KBM-7 (cell line): ENCODE data around the gene PALD1.
A peak's percentile ranks its signal among the peaks of the same experiment; 100 is the strongest.
"Not testable (repeated sequence)": the region's sequence is repeated elsewhere in the genome, so short reads cannot be mapped to it uniquely, and the experiment has no call there.

Experiments used
- DNase-seq: peaks from one replicate; pipeline ENCODE4 v3.0.0-alpha.2; 2015
- in situ Hi-C: fragments of 300-500 bp; cut with MboI; formaldehyde crosslinking; loops from 2 replicates; pipeline ENCODE4 v1.14.3; 2020; ENCODE audit warnings: low sequenced_read_pairs, low pct_unique_long_range_greater_than_20kb, mixed read lengths

The PALD1 gene

DNA sequence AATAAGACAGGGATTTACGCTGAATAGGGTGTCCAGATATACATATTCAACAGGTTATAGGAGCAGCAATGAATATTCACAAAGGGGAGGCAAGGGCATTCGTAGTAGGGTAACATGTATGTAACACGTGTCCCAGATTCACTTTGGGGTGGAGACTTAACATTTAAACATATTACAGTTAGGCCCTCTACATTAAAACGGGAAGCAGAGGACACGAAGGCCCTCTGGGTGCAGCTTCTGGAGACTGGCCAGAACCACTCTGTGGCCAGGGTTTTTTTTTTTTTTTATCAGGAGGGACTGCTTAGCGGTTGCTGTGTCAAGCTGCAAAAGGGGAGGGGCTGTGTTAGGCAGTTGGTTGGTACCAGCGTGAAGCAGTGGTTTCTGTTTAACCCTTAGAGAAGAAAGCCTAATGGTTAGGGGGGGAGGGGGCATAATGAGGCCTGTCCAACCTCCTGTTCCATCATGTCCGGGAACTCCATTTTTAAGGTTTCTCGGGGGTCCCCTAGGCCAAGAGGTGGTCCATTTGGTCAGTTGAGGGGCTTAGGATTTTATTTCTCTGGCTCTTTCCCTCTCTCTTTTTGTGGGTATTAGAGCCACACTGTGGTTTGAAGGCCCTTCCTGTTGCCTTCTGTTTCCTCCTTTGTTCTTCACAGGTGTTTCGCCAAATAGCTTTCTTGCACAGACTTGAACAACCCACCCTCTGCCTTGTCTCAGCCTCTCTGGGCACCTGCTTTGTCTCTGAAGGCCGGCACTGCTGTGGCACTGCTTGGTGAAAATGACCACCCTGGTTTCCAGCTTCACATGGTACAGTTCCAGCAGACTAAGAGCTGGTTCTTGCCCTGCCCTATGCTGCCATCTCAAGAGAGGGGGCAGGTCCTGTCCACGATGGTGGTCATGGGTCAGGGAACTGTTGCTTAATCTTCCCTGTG lies 97.6 kb downstream of the PALD1 start:
- in situ Hi-C loops = no loop called here
- peak; percentile 94 for DNase-seq

DNA sequence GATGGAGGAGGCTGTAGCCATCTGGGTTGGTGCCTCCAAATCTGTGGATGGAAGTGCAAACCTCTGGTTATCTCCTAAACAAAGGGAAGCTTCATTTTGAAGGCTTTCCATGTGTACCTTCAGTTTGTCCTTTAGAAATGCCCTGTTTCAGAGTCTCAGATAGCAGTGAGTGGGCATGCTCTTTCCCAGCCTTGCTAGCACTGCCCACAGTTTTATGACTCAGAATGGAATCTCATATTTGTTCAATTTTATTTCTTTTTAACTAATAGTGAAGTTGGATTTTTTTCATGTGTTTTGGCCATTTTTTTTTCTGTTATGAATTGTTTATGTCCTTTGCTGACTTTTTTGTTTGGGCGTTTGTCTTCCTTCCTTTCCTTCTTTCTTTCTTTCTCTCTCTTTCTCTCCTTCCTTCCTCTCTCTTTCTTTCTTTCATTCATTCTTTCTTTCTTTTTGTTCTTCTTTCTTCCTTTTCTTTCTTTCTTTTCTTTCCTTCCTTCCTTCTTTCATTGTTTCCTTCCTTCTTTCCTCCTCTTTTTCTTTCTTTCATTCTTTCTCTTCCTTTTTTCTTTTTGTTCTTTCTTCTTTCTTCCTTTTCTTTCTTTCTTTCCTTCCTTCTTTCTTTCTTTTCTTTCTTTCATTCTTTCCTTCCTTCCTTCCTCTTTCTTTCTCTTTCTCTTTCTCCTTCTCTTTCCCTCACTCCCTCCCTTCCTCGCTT lies 98.4 kb downstream of the PALD1 start:
- no peak for DNase-seq
- in situ Hi-C loops = no loop called here

DNA sequence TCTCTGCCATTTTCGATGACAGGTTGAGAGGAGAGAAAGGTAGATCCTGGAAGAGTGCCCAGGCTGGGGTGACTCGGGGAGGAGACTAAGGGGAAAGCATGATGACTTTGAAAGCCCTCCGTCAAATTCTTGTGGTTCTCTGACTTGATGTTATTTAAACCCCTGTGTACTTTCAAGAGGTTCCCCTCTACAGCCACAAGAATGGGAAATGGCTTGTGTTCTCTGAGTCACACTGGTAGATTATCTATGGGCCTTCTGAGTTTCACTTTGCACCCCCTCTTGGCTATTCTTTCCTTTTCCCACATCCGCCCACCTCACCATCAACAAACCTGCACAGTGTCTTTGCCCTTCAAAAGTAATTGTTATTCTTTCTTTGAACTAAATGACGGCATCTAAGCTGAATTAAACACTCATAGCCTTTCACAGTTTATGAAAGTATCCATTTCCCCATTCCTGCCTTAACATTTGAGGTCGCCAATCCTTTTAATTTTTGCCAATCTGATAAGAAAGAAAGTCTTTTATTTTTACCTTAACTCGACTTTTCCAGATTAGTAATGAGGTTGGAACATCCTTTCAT lies 99.9 kb downstream of the PALD1 start:
- peak; percentile 73 for DNase-seq
- in situ Hi-C loops = no loop called here

DNA sequence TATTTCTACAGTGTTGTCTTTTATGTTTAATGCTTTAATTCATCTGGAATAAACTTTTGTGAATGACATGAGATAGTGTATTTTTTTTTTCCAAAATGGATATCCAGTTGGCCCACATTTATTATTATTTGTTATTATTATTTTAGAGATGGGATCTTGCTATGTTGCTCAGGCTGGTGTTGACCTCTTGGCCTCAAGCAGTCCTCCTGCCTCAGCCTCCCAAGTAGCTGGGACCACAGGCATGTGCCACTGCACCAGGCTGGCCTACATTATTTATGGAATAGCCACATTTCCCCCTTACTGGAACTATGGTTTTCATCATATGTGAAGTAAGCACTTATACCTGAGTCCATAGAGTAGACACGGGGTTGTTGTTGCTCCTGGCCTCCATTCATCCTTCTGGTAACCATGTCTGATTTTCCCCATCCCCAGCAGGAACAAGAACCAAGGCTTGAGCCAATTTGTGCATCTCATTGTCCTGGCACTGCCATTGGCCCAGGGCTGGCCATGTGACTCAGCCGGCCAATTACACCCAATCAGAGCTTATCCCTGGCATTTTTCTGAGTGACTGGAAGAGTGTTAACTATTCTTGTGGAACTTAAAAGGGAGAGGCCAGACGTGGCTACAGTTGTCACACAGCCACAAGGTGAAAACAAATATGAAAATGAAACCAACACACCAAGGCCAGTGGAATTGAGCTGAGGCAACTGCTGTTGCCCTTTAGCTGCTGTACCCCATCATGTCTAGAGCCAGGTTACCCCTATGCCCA lies 100.9 kb downstream of the PALD1 start:
- in situ Hi-C loops = no loop called here
- no peak for DNase-seq

DNA sequence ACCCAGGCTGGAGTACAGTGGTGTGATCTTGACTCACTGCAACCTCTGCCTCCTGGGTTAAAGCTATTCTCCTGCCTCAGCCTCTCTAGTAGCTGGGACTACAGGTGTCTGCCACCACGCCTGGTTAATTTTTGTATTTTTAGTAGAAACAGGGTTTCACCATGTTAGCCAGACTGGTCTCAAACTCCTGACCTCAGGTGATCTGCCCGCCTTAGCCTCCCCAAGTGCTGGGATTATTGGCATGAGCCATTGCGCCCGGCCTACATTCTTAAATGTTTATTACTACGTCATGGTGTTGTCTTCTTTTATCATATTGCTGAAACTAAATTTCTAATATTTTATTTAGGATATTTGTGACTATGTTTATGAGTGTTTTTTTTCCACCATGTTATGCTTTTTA lies 102.6 kb downstream of the PALD1 start:
- in situ Hi-C loops, DNase-seq: not testable (repeated sequence)

DNA sequence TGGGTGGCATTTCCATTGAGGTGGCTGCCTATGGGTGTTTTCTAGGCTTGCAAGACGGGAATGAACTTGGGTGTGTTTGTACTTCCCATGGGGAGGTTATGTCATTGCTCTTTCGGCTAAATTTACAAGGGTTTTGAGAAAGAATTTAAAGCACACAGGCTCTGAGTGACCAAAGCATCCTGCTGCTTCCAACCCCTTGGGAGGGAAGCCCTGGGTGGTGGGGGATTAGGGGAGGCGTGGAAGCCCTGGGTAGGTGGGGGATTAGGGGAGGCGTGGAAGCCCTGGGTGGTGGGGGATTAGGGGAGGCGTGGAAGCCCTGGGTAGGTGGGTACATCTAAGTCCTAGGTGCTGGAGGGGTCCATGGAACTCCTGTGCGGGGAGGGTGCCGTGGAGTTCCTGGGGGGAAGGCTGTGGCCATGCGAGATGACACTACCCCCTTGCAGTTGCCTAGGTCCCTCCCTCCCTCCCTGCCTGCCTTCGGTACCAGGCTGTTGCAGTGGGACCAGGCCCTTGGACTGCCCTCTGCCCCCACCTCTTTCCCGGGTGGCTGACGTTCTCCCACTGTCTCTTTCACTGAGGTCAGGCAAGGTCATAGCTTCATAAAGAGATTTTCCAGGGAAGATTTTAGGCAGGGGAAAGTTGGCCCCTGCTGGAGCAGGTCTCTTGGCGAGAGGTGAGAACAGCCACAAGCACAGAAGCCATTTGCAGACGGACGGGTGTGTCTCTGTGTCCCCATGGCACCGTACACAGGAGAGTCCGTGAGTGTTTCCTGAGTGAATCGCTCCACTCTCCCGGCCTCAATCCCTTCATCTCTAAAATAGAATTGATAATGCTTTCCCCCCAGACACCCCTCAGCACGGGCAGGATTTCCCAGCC lies 104.5 kb downstream of the PALD1 start:
- in situ Hi-C loops = no loop called here
- no peak for DNase-seq

DNA sequence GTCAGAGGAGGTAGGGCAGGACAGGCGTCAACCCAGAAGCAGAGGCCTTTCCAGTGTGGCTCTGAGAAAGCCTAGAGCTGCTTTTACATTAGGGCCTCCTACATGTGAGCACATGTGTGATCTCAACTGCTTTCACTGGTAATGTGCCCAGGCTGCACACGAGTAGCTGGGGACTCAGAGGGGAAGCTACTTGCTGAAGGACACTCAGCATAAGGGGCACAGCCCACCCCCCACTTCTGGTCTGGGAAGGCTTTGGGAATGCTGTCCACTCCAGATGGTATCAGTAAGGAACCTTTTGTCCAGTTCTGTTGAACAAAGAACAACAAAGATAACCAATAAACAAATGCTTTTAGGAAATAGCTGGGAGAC lies 105.1 kb downstream of the PALD1 start:
- in situ Hi-C loops = no loop called here
- no peak for DNase-seq

DNA sequence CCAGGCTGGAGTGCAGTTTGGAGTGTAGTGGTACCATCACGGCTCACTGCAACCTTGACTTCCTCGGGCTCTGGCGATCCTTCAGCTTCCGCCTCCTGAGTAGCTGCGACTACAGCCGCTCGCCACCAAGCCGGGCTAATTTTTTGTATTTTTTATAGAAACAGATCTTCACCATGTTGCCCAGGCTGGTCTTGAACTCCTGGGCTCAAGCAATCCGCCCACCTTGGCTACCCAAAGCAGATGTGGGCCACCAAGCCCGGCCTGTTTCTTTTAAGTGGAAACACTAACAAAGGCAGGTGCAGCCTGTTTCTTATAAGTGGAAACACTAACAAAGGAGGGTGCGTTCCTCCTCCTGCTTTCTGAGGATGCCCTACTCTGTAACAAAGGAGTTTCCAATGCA lies 105.8 kb downstream of the PALD1 start:
- in situ Hi-C loops = no loop called here
- DNase-seq = no peak

DNA sequence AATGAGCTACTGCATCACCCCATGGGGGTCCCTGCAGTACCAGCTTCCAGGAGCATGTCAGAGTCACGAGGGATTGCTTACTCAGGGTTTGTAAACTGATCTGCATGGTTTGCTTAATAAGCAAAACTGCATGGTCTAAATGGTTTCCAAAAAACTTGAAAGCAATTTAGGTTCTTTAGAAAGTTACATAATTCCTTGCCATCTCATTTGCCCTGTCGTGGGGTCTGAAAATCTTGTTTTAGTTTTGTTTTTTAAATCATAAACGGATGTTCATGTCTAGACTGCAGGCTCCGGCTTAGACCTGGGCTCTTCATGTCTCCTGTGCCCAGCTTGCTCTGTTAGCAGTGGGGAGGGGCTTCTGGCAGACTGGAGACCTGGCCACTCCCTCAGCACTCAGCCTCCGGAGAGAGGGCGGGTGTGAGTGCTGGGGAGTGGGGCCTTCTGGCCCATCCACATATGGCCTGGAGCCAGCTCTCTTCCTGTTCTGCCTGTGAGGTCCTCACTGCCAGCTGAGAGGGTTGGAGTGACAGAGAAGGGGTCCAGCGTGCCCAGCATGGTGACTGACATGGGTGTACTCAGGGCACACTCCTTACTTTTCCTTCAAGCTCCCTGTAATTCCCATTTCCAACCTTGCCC lies 106.5 kb downstream of the PALD1 start:
- in situ Hi-C loops = no loop called here
- peak; percentile 77 for DNase-seq

DNA sequence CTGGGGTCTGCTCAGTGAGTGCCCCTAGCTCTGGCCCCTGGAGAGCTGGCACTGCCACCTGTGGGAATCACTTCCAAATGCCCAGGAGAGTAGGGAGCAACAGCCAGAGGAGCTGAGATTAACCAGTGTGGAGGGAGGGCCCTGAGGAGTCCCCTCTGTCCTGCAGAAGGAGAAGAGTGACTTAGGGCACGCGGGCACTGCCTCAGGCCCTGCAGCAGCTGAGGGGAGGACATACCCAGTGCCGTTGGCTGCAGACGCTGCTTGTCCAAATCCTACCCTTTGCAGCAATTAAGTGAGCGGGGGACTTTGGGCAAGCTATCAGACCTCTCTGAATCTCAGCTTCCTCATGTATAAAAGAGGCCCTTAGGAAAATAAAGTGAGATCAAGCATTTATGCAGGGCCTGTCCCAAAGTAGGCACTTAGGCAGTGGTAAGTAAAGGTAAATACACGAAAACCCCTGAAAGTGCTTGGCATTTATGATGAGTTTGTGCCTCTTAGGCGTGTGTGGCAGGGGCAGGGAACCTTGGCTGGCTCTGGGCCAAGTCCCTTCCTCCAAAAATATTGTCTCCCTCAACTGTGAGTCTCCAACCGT lies 107.1 kb downstream of the PALD1 start:
- in situ Hi-C loops = no loop called here
- no peak for DNase-seq

DNA sequence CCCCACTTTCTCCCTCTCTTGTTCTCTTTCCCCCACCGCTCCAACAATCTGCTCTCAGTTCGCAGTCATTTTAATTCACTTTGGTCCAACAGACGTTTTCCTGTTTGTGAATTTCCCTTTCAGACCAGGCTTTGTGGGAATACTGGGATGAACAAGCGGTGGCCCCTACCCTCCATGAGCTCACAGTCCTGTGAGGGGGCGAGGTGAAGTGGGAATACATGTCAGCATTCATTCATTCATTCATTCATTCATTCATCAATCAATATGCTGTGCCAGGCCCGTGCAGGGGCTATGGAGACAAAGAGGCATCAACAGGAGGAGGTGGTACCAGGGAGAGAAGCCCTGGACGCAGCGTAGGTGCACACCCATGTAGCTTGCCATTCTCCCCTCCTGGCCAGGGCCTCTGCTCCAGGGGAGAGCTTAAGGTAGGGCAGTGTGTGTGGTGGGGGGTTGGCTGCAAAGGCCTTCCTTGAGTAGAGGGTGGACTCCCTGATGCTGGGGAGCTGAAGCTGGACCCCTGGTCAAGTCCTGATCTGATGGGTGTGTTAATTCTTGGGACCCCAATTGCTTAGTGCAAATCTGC lies 107.9 kb downstream of the PALD1 start:
- in situ Hi-C loops = no loop called here
- no peak for DNase-seq

DNA sequence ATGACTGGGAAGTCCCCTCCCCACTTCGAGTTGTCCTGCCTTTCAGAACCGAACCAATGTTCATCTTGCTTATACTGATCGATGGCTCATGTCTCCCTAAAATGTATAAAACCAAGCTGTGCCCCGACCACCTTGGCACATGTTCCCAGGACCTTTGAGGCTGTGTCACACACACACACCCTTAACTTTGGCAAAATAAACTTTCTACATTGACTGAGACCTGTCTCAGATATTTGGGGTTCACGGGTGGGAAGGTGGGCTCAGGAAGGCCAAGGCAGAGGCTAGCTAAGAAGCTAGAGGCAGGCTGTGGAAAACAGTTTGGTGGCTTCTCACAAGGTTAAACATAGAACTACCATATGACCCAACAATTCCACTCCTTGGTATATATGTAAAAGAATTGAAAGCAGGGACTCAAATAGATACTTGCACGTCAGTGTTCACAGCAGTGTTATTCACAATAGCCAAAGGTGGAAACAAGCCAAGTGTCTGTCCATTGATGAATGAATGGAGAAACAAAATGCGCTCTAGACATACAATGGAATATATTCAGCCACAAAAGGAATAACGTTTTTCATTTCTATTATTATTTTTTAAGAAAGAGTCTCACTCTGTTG lies 108.6 kb downstream of the PALD1 start:
- in situ Hi-C loops = no loop called here
- DNase-seq = no peak

DNA sequence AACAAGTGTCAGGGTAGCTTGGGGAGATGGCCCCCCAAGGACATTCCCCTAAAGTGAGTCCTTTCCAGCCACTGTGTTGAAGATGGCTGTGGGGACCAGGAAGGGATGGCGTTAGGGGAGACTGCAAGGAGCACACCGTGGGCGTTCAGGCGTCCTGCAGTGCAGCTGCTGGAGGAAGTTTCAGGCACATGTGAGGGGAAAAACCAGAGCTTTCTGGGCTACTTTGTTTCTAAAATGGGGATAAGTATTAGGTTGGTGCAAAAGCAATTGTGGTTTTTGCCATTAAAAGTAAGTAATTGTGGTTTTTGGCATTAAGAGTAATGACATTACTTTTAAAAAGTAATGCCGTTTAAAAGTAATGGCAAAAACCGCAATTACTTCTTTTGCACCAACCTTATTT lies 109.7 kb downstream of the PALD1 start:
- in situ Hi-C loops = no loop called here
- DNase-seq = no peak

DNA sequence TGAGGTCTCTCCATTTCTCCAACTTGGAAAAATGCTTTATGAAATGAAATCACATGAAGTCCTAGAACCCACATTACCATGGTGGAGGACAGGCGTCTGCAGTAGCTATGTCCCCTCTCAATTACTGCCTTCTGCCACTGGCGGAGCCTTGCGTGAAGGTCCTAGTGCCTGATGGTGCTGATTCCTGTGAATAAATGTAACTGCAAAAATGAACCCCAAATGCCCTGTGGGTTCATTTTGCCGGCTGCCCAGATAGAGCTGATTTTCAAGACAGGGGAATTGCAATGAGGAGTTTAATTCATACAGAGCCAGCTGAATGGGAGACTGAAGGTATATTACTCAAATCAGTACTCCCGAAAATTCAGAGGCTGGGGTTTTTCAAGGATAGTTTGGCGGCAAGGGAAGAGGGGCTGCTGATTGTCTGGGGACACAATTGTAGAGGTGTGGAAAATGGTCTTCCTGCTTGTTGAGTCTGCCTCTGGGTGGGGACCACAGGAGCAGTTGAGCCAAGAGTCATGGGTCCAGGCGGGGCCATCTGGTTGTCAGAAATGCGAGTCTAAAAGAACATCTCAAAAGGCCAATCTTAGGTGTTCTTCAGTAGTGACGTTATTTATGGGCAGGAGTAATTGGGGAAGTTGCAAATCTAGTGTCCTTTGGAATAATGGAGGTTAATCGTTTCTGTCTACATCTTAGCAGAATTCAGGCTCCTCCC lies 110.4 kb downstream of the PALD1 start:
- in situ Hi-C loops = no loop called here
- DNase-seq = no peak

DNA sequence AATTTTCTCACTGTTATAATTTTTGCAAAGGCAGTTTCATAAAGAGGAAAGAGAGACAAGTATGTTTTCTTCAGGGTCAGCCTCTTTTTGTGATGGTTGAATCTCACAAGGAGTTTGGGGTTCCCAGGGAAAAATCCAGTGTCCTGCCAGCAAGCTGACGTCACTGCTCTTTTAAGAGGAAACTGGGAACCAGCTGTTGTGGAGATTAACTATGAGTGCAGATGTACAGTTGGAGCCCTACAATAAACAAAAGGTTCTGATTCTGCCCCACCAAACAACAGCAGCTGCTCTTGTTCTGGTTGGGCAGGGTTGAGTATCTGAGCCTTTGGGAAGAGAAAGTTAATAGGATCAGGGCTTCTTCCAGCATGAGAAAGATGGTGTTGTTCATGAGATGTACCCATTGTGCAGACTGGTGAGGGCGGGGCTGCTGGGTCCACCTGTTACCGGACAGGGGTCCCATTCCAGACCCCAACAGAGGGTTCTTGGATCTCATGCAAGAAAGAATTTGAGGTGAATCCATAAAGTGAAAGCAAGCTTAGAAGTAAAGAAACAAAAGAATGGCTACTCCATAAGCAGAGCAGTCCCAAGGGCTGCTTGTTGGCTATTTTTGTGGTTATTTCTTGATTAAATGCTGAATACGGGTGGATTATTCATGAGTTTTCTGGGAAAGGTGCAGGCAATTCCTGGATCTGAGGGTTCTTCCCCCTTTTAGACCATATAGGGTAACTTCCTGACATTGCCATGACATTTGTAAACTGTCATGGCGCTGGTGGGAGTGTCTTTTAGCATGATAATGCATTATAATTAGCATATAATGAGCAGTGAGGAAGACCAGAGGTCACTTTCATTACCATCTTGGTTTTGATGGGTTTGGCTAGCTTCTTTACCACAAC lies 111.4 kb downstream of the PALD1 start:
- in situ Hi-C loops = no loop called here
- no peak for DNase-seq
